HepG2 (cell line): ENCODE data around the gene DUSP22. TPM values are rescaled to one million over a fixed set of nuclear protein-coding genes. Genes with fewer than 3 reads are reported as not detected.

ENCODE experiments used
- ATAC-seq: fragments of 200-7000 bp; cut with Tn5 transposase; 3 replicates; pipeline ENCODE4 v1.9.1; 2020; ENCODE audit warnings: mild to moderate bottlenecking, moderate library complexity
- BruUV-seq: library from RNA; stranded (reverse); fragments of 400-500 nt; replicated peaks from 2 replicates; lab custom pipeline; 2021; lab: Mats Ljungman, UMichigan
- CTCF ChIA-PET: fragments of 300-600 bp; formaldehyde crosslinking; extraction: SDS; loops from one replicate; lab custom pipeline; 2021; ENCODE audit warnings: low total read pairs, inconsistent platforms, low intra/inter-chr PET ratio; lab: Yijun Ruan, JAX
- POLR2A ChIA-PET: fragments of 350-600 bp; sonication (Branson Sonifier 250); formaldehyde crosslinking; loops from one replicate; lab custom pipeline; 2020; ENCODE audit warnings: antibody characterized with exemption, inconsistent platforms; lab: Yijun Ruan, JAX
- DNase-seq: peaks from one replicate; pipeline ENCODE4 v3.0.0-alpha.2; 2015; ENCODE audit warnings: low spot score
- FAIRE-seq: peaks from 3 replicates; lab custom pipeline; 2011; peaks lifted over from hg19 to GRCh38; lab: Jason Lieb, UNC
- H2AFZ ChIP-seq: one replicate; pipeline ENCODE4 v1.6.1; 2011; ENCODE audit warnings: low read length, inconsistent platforms
- H3K27ac ChIP-seq: fragments of 300-600 bp; 3 replicates; pipeline ENCODE4 v1.8.0; 2011; ENCODE audit warnings: mixed run types, mild to moderate bottlenecking, mixed read lengths, low read length, inconsistent platforms; ENCODE audit not compliant: insufficient read depth; ENCODE audit errors: extremely low read length
- H3K27me3 ChIP-seq, 2 experiments: fragments of 200-600 bp in 1 of 2; 2 replicates in 1 of 2; 3 replicates in 1 of 2; pipeline versions ENCODE4 v1.6.0 to v1.8.0; 2011; ENCODE audit warnings: low read length in 2 of 2, mild to moderate bottlenecking in 2 of 2, moderate library complexity in 2 of 2, inconsistent platforms in 1 of 2; ENCODE audit not compliant: insufficient read depth in 2 of 2, control insufficient read depth in 1 of 2
- H3K36me3 ChIP-seq, 2 experiments: fragments of 200-600 bp in 1 of 2; replicated peaks in 1 of 2; 2 replicates in 1 of 2; 3 replicates in 1 of 2; pipeline versions ENCODE4 v1.5.1 to v1.8.0; 2011; ENCODE audit warnings: low read length in 2 of 2, inconsistent platforms in 1 of 2; ENCODE audit not compliant: insufficient read depth in 2 of 2, control insufficient read depth in 1 of 2
- H3K4me1 ChIP-seq: 2 replicates; pipeline ENCODE4 v1.5.1; 2012; ENCODE audit warnings: low read length, inconsistent platforms; ENCODE audit not compliant: insufficient read depth
- H3K4me2 ChIP-seq: 2 replicates; pipeline ENCODE4 v1.6.0; 2011; ENCODE audit warnings: low read depth, low read length, inconsistent platforms
- H3K4me3 ChIP-seq, 3 experiments: fragments of 200-600 bp in 1 of 3; sonication (generic), shearing (Covaris generic) in 1 of 3; replicated peaks in 1 of 3; 2 replicates each; pipeline ENCODE4 v1.5.1; 2011 to 2016; ENCODE audit warnings: low read length in 3 of 3, inconsistent platforms in 2 of 3, low read depth in 2 of 3, mild to moderate bottlenecking in 2 of 3, control low read depth in 1 of 3, mixed read lengths in 1 of 3; ENCODE audit not compliant: insufficient read depth in 1 of 3
- H3K79me2 ChIP-seq: one replicate; pipeline ENCODE4 v1.6.1; 2011; ENCODE audit warnings: low read length, inconsistent platforms; ENCODE audit not compliant: insufficient read depth
- H3K9ac ChIP-seq: 2 replicates; pipeline ENCODE4 v1.6.0; 2011; ENCODE audit warnings: mild to moderate bottlenecking, low read depth, low read length, inconsistent platforms; ENCODE audit not compliant: insufficient read depth
- H3K9me3 ChIP-seq: 2 replicates; pipeline ENCODE4 v1.5.1; 2012; ENCODE audit warnings: mild to moderate bottlenecking, low read length
- H4K20me1 ChIP-seq: 2 replicates; pipeline ENCODE4 v1.6.0; 2011; ENCODE audit warnings: inconsistent platforms, mild to moderate bottlenecking, low read length, moderate library complexity; ENCODE audit not compliant: insufficient read depth
- ATRX ChIP-seq: sonication (generic); formaldehyde crosslinking; IDR thresholded peaks from 2 replicates; pipeline ENCODE4 v1.4.0; 2020; ENCODE audit warnings: missing genetic modification reagents, borderline replicate concordance
- CENPX ChIP-seq: sonication (generic); formaldehyde crosslinking; IDR thresholded peaks from 2 replicates; pipeline ENCODE4 v1.9.0; 2021; ENCODE audit warnings: mild to moderate bottlenecking, missing genetic modification reagents, moderate library complexity
- EZH2 ChIP-seq: conservative IDR thresholded peaks from 2 replicates; pipeline ENCODE4 v1.6.1; 2012; ENCODE audit warnings: mild to moderate bottlenecking, low read depth, low read length, moderate library complexity
- FOSL2 ChIP-seq: sonication (generic); formaldehyde crosslinking; IDR thresholded peaks from 2 replicates; pipeline ENCODE4 v1.4.0; 2020; ENCODE audit warnings: missing genetic modification reagents
- GABPA ChIP-seq, 2 experiments: IDR thresholded peaks; 2 replicates each; pipeline ENCODE4 v1.6.1; 2011 to 2016; ENCODE audit warnings: low read depth in 2 of 2, low read length in 1 of 2, missing biosample characterization in 1 of 2, missing genetic modification characterization in 1 of 2
- MTA3 ChIP-seq: sonication (generic); formaldehyde crosslinking; IDR thresholded peaks from 2 replicates; pipeline ENCODE4 v1.4.0; 2020; ENCODE audit warnings: missing genetic modification reagents
- MXI1 ChIP-seq: IDR thresholded peaks from 3 replicates; pipeline ENCODE4 v1.6.1; 2012; ENCODE audit warnings: low read depth, low read length, inconsistent platforms, borderline replicate concordance
- NFATC3 ChIP-seq: sonication (generic); formaldehyde crosslinking; IDR thresholded peaks from 2 replicates; pipeline ENCODE4 v1.5.1; 2020; ENCODE audit warnings: mild to moderate bottlenecking, missing genetic modification reagents
- SP1 ChIP-seq, 2 experiments: fragments of 450-650 bp in 1 of 2; sonication (generic) in 1 of 2; formaldehyde crosslinking in 1 of 2; IDR thresholded peaks; 2 replicates each; pipeline versions ENCODE4 v1.4.0 to v1.6.1; 2016 to 2020; ENCODE audit warnings: missing genetic modification reagents in 1 of 2
- TFE3 ChIP-seq: IDR thresholded peaks from 2 replicates; pipeline ENCODE4 v1.6.1; 2016
- ZBTB37 ChIP-seq: sonication (generic); formaldehyde crosslinking; IDR thresholded peaks from 2 replicates; pipeline ENCODE4 v1.4.0; 2020; ENCODE audit warnings: mild to moderate bottlenecking, missing genetic modification reagents
- ZNF335 ChIP-seq: sonication (generic); formaldehyde crosslinking; IDR thresholded peaks from 2 replicates; pipeline ENCODE4 v1.4.0; 2020; ENCODE audit warnings: missing genetic modification reagents
- ZNF556 ChIP-seq: sonication (generic); formaldehyde crosslinking; IDR thresholded peaks from 2 replicates; pipeline ENCODE4 v1.4.0; 2020; ENCODE audit warnings: mild to moderate bottlenecking, missing genetic modification reagents, borderline replicate concordance
- ZNF703 ChIP-seq: sonication (generic); formaldehyde crosslinking; IDR thresholded peaks from 2 replicates; pipeline ENCODE4 v1.5.1; 2020; ENCODE audit warnings: missing genetic modification reagents, mild to moderate bottlenecking, moderate library complexity, borderline replicate concordance
- ZNF768 ChIP-seq: sonication (generic); formaldehyde crosslinking; IDR thresholded peaks from 2 replicates; pipeline ENCODE4 v1.4.0; 2020; ENCODE audit warnings: missing genetic modification reagents
- ZNF839 ChIP-seq: sonication (generic); formaldehyde crosslinking; IDR thresholded peaks from 2 replicates; pipeline ENCODE4 v1.4.0; 2020; ENCODE audit warnings: missing genetic modification reagents, mild to moderate bottlenecking, borderline replicate concordance
- WGBS: methylation state at CpG from one replicate; pipeline ENCODE4 v1.1.6; 2017; ENCODE audit warnings: low lambda C conversion rate; 5-methylcytosine and 5-hydroxymethylcytosine counted together
- in situ Hi-C: cut with HindIII; loops from 2 replicates; pipeline ENCODE4 v1.10.0; 2017; ENCODE audit warnings: low pct_unique_long_range_greater_than_20kb; ENCODE audit not compliant: extremely low pct_ligation_motif_present
- intact Hi-C: fragments of 100-400 bp; cut with micrococcal nuclease; formaldehyde crosslinking; loops from one replicate; pipeline ENCODE4 v1.10.0; 2022; ENCODE audit not compliant: unreplicated experiment
- polyA plus RNA-seq, 8 experiments: library from polyadenylated mRNA; depleted of rRNA in 3 of 8; stranded (reverse) in 7 of 8; unstranded in 1 of 8; fragments of >200 nt; fragmentation: Illumina TruSeq in 4 of 8; extraction: Trizol in 4 of 8; gene quantifications; 2 replicates each; pipeline versions ENCODE4 v1.2.1 to v1.2.3, GENCODE V29; 2011 to 2016; ENCODE audit warnings: low read depth in 4 of 8, missing spikeins in 1 of 8, mixed read lengths in 1 of 8; ENCODE audit not compliant: insufficient read depth in 1 of 8
- total RNA-seq, 5 experiments: library from RNA; depleted of rRNA; stranded (reverse); fragments of >200 nt; fragmentation: Illumina TruSeq; extraction: Trizol; gene quantifications; 2 replicates each; pipeline ENCODE4 v1.2.3, GENCODE V29; 2016; ENCODE audit warnings: low read depth in 1 of 5
- TF ChIP-seq, protein P1 (sequence below): sonication (generic); formaldehyde crosslinking; IDR thresholded peaks from 2 replicates; pipeline ENCODE4 v1.8.0; 2022; ENCODE audit warnings: missing genetic modification reagents, mild to moderate bottlenecking, inconsistent platforms, borderline replicate concordance

The DUSP22 gene
- total and polyA plus RNA-seq, 2 of the 13 experiments (the other 11 are each of a cell fraction or from before 2014, with no cell fraction given) = 20.2 to 32.8 TPM

DNA sequence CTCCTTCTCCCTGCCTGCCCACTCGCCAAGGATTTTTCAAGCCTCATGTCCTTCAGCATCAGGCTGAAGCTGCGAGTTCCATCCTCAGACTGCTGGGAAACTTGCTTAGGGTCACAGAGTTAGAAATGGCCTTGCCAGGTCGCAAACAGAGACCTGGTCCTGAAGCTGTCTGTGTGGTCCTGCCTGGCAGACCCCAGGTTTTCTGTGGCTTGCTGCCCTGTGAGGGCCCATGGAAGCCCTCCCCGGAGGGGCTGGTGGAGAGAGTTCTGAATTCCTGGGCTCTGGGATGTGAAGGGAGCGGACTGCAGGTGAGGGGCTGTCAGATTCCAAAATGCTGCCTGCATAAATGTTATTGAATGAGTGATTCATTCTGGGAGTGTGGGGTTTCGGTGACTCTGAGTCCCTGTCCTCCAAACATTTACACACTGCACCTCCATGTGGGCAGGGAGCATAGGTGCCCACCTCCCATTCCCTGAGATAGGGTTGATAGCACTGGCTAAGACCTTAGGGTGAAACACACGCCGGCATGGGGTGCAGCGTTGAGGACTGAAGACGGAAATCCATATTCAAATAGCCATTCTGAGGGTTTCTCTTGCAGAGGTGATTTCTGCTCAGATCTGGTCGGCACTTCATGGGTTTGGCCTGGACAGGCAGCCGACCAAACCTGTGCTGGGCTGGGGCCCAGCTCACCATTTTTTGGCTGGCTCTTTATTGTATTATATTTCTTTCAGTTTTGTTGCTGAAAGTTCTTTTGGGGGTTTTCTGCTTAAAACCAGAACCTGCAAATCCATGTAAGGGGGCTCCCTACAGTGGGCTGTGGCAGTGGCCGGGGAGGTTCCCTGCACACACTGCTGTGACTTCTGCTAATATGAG, 77.5 kb downstream of the DUSP22 start (continued):
- TF ChIP-seq MTA3 (CRISPR knock-in tag) (no peak), TFE3 (CRISPR knock-in tag) (no peak), NFATC3 (no peak), EZH2 (0 out of 2 replicates have a peak, but pooled peaks have one; percentile 24), FOSL2 (no peak), ZNF556 (CRISPR knock-in tag) (no peak)

- no peaks in the 10 kb centered on the region for H3K9me3 ChIP-seq
- DNase-seq (no peak), ATAC-seq (no peak; the same call in 2 of the 3 replicates), FAIRE-seq (no peak)
- 19% methylated on average over 6 of the region's 6 CpGs for WGBS
- H3K4me1 ChIP-seq = no peaks in the 10 kb centered on the region
- no peaks in the 10 kb centered on the region; the same call in 1 of the 2 replicates for H4K20me1 ChIP-seq
- no peak for TF ChIP-seq ZNF703 (CRISPR knock-in tag)
- TF ChIP-seq ZNF768 = no peak
- no peak for TF ChIP-seq ZNF839 (CRISPR knock-in tag)
- TF ChIP-seq ZNF335 (CRISPR knock-in tag) = no peak
- TF ChIP-seq CENPX (CRISPR knock-in tag) = no peak
- TF ChIP-seq, protein P1, sequence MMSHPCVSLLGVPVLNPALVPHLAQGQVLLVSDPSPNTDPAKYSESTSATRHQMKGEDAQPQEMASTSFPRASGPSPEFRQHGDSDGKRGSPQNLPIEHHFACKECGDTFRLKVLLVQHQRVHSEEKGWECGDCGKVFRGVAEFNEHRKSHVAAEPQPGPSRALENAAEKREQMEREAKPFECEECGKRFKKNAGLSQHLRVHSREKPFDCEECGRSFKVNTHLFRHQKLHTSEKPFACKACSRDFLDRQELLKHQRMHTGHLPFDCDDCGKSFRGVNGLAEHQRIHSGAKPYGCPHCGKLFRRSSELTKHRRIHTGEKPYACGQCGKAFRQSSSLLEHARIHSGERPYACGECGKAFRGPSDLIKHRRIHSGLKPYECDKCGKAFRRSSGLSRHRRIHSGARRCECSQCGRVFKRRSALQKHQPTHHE (CRISPR knock-in tag) = no peak
- no peak for TF ChIP-seq ATRX (CRISPR knock-in tag)
- no peak for TF ChIP-seq SP1 (IDR thresholded peaks at IDR 0.05)
- TF ChIP-seq SP1 (CRISPR knock-in tag; IDR thresholded peaks at IDR 0.05) = no peak
- no peak for TF ChIP-seq ZBTB37
- no peak for TF ChIP-seq MXI1
- no peak for TF ChIP-seq GABPA (IDR thresholded peaks at IDR 0.05; ENCODE audit: low read depth, low read length)
- TF ChIP-seq GABPA (CRISPR knock-in tag; IDR thresholded peaks at IDR 0.05; ENCODE audit: low read depth) = no peak
- ChIA-PET CTCF (no interaction called here), POLR2A (no interaction called here)
- H3K4me2 ChIP-seq = no peak overlapping the region
- peaks cover 10 to 62% of the 10 kb centered on the region in 2 experiments; a peak in 4 of 5 replicates for H3K27me3 ChIP-seq
- no TSS peak for BruUV-seq
- no peak overlapping the region for H3K27ac ChIP-seq
- H3K36me3 ChIP-seq = no peaks in the 10 kb centered on the region
- in situ Hi-C loops = no loop called here
- H3K9ac ChIP-seq = no peak overlapping the region
- no peak overlapping the region for H3K4me3 ChIP-seq
- no peak overlapping the region for H2AFZ ChIP-seq
- no peaks in the 10 kb centered on the region for H3K79me2 ChIP-seq
- intact Hi-C loops = no loop called here
These were observed 78.3 kb downstream of the DUSP22 start for GRCh38 chr6:370555-370954.
